ENCODE data around the gene NT5C1B.

The NT5C1B gene

GRCh38 chr2:18599509-18600254 is 10.3 kb upstream of the NT5C1B start:
- DNase-seq, result no peak

DNA sequence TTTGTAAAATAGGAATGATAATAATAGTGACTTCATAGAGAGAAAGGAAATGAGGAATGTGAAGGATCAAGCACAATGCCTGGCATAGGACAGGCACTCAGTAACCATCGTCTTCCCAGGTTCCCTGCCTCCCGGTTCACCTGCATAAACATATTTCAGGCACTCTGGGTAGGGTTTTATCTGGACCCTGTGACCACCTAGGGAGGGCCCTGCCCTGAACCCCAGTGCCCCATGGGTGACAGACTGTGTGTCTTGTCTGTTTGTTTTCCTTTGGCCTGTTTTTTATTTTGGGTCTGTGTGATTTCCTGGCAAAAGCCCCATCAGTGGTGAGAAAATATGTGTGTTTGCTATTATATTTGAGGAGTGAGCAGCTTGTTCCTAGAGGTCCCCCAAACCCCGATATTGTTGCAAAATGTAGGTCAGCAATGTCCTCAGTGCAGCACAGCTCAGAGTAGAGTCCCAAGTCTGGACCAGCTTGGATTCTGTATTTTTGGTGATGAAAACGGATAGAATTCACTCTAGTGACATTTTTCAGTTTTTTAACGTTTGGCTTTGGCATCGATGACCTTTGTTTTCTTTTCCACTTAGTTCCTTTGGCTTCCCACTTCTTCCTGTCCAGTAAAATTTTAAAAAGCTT is 9.6 kb upstream of the NT5C1B start:
- no peak for DNase-seq

DNA sequence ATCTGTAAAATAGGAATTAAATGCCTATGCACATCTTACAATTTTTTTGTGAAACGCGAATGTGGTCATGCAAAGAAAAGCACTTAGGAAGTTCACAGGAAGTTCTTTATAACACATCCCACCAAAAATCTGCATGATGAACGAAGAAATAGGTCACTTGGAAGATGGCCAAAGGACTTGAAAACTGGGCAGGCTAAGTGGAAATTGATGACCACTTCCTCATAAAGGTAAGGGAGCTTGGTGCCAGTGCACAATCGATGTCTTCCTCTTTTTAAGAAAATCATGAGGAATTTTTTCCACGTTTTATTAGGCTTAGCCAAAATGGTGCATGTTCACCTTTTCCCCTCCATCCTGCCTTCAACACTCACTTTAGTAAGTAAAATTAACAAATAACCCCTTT is 8.2 kb upstream of the NT5C1B start:
- no peak for DNase-seq

- DNase-seq, result no peak
These were observed 7.6 kb upstream of the NT5C1B start for GRCh38 chr2:18596993-18597392.

- DNase-seq, result no peak
These were observed 4.1 kb upstream of the NT5C1B start for GRCh38 chr2:18593496-18593895.

DNA sequence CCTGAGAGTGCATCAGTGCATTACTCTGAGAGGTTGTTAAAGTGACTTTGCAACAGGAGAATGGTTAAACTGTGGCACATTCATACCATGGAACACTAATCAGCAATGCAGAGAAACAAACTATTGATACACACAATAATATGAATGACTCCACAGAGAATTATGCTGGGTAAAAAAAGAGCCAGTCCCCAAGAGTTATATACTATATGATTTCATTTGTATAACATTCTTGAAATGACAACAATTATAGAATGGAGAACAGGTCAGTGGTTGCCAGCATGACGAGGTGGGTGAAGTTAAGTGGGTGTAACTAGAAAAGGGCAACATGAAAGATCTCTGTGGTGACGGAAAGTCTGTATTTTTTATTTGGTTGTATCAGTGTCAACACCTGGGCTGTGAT is 3.0 kb upstream of the NT5C1B start:
- no peak for DNase-seq

DNA sequence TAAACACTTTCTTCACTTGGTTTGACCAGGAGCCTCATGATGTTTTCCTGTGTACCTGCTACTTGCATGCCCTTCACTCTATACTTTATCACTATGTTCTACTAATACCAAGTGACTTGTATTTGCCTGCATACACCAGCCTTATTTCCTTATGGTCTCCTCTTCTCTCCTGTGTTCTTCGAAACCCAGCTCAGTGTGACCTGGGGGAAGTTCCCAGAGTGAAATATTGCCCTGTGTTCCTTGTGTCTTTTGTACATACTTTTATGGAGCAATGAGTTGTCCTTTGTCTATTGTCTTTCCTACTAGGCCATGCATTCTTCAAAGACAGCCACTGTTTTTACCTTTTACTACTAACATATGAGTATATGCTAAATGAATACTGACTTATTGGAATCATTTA is 567 bp downstream of the NT5C1B start:
- DNase-seq, result no peak

DNA sequence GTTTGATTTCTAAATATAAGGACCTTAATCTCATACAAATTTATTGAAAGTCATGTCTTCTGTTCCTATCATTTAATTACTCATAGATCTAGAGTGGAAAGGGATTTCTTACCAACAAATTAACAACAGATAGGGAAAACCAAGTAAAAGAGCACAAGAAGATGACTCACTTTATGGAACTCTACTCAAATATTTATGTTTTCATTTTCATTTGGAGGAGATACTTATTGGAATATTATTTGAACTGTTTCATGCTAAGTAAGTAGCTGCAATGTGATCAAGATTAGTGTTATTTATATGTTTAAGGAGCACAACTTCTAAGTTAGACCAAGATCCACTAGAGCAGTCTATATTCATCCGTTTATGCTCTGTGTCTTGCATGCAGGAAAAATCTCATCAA is 1.3 kb downstream of the NT5C1B start:
- DNase-seq, result no peak

GRCh38 chr2:18585526-18585925 is 3.8 kb downstream of the NT5C1B start:
- no peak for DNase-seq

- no peak for DNase-seq
These were observed 4.8 kb downstream of the NT5C1B start for GRCh38 chr2:18584608-18584954.

DNA sequence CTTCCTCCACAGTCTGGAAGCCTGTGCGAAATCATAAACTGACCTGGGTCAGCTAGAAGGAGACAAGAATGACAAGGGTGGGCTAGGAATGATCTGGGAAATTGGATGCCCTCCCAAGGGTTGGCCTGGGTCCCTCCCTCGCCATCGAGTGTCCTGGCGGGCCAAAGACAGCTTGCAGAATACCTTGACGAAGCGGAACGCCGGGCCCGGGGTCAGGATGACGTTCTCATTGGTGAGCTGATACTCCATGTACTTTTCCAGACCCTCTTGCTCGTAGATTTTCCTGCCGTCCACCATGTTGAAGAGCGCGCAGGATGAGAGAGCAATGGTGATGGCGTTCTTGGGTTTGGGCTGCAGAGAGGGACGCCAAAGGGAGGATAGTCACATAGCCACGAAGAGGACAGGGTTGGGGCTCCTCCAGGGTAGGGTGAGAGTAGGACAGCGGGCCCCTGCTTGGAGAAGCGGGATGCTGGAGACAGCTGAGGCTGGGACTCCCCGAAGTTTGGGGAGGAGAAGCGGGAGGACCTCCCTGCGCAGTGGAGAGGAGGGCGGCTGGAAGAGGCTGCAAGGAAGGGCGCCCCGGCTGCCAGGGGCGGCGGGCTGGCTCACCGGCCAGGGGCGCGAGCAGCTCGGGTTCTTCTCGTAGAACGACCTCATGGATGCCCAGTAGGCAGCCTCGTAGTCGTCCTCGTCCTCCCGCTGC is 5.3 kb downstream of the NT5C1B start:
- no peak for DNase-seq

DNA sequence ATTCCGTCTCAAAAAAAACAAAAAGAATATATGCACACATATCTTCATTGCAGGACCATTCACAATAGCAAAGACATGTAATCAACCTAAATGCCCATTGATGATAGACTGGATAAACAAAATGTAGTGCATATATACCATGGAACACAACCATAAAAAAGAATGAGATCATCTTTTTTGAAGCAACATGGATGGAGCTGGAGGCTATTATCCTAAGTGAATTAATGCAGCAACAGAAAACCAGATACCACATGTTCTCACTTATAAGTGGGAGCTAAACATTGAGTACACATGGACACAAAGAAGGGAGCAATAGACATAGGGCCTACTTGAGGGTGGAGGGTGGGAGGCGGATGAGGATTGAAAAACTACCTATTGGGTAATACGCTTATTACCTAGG is 8.8 kb downstream of the NT5C1B start:
- no peak for DNase-seq

DNA sequence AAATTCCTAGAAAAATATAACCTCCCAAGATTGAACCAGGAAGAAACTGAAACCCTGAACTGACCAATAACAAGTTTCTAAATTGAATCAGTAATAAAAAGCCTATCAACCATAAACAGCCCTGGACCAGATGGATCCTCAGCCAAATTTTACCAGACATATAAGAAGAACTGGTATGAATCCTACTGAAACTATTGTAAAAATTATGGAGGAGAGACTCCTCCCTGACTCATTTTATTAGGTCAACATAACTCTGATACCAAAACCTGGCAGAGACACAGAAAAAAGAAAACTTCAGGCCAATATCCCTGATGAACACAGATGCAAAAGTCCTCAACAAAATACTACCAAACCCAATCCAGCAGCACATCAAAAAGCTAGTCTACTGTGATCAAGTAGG is 11.3 kb downstream of the NT5C1B start:
- DNase-seq, result no peak

DNA sequence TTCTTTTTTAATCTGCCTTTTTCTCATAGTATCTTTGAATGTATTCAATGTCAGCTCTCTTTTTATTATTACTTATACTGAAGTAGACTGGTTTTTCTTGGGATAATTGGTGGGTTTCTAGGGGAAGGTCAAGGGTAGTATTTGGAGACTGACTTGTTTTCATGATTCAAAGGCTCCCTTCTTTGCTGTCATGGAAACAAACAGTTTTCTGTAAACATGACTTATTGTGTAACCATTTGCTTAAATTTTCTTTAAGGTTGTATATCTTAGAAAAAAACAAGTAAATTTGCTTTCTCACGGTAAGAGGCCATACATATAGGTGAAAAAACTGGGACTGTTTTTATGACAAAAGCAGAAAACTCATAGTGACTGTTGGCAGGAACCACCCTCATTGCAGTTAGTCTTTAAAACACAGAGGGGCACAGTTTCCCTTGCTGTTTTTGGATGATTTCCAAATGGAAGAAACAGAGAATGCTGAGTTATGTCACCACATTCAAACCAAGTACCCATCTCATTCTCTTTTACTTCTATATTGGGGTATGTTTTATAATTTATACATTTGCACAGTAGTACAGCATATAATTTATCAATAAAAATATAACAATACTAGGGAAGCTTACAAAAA is 23.1 kb downstream of the NT5C1B start:
- no peak for DNase-seq

DNA sequence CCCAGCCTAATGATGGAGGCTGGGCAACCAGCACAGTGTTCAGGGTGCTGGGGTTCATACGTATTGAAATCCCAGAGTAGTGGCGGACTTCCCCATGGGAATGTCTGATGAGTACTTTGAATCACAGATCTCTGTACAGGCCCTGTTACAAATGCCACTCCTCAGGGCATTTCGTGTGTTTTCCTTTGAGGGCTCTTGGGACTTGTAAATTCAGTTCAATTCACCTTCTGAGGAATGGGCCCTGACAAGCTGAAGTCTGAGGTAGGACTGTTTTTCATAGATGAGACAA is 28.6 kb downstream of the NT5C1B start:
- no peak for DNase-seq

GRCh38 chr2:18560031-18560796 is 29.2 kb downstream of the NT5C1B start, which contains the start of gene RDH14:
RDH14 (minus strand) TSS chr2:18560653; CDS start chr2:18560572, 81 bp downstream.
- peak; percentile 58 to 96 (median 91) for DNase-seq

DNA sequence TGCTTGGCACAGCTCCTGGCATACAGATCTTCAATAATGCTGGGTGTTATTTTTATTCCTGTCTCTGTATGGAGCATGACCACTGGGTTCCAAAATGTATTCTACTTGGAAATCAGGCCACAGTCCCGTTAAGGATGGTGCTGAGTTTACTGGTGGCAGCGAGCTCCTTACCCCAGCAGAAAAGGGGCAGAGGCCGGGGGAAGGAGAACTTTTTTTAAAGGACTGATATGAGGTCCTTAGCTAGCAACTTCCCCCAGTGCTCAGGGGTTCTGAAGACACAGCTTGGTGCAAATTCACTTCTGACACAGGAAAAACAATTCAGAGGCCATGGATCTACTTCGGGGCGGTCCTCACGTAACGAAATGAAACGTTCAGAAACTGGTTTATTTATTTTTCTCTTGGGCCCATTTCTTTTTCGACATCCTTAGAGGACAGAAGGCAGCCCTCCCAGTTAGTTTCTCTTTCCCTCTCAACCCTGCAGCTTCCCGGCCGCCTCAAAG is 29.8 kb downstream of the NT5C1B start:
- DNase-seq, result peak in 3 of 56 donors; percentile 21 to 33 (median 30)

DNA sequence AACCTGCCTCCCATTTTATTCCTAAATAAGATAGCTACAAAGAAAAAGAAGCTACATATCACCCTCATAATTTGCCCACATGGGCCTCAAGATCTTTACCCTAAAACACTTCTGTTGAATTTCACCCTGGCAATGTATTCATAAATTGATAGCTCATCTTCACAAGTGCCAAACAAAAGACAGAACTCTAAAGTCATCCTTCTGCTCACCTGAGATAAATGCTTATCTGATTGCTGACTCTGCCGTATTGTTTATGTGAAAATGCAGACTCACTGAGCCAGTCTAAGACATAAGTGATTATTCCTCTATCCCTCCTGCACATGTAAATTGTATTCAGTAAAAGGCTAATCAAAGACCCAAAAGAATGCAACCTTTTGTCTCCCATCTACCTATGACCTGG is 30.9 kb downstream of the NT5C1B start:
- no peak for DNase-seq

DNA sequence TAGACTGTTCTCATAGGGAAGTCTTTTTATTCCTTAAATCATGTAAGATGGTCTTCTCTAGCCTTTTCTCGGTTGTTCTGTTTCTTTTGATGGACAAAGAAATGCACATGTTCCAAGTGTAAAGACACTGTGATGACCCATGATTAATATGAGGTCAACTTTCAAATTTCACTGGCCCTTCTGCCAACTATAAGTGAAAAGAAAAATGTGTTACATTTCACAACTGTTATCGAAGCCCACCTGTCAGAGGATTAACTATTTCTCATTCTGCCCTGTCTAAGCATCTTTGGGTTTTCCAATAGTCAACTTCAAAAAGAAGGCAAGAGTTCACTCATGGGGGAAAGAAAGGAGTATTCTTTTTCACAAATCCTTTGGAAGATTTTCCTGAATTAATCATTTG is 32.2 kb downstream of the NT5C1B start:
- DNase-seq, result no peak

- DNase-seq, result no peak
These were observed 36.9 kb downstream of the NT5C1B start for GRCh38 chr2:18552351-18553077.

GRCh38 chr2:18551623-18552022 is 37.7 kb downstream of the NT5C1B start:
- no peak for DNase-seq

Measured in amygdala (tissue), 56 donors.